Bronchial epithelial cell (primary cell): ENCODE results near the gene MYH6. TPM values are rescaled to one million over a fixed set of nuclear protein-coding genes. Genes with fewer than 3 reads are reported as not detected.

Experiments
- DNase-seq: peaks from one replicate; pipeline ENCODE4 v3.0.0-alpha.2; 2010; ENCODE audit warnings: low read depth
- FAIRE-seq: peaks from 2 replicates; lab custom pipeline; 2011; peaks lifted over from hg19 to GRCh38; lab: Jason Lieb, UNC
- H3K27me3 ChIP-seq: 2 replicates; pipeline ENCODE4 v1.5.1; 2011; ENCODE audit warnings: low read length; ENCODE audit not compliant: control insufficient read depth, insufficient read depth
- H3K36me3 ChIP-seq: 2 replicates; pipeline ENCODE4 v1.5.1; 2011; ENCODE audit warnings: low read length; ENCODE audit not compliant: control insufficient read depth, insufficient read depth
- H3K4me3 ChIP-seq: 2 replicates; pipeline ENCODE4 v1.5.1; 2011; ENCODE audit warnings: mild to moderate bottlenecking, low read depth, low read length, control low read depth
- total RNA-seq: library from RNA; depleted of rRNA; stranded (reverse); fragments of >200 nt; gene quantifications from 2 replicates; pipeline ENCODE4 v1.2.1, GENCODE V29; 2014
- TF ChIP-seq, protein P1 (sequence below): IDR thresholded peaks from 2 replicates; pipeline ENCODE4 v1.5.1; 2011; ENCODE audit warnings: mild to moderate bottlenecking, moderate library complexity, low read length, control low read depth, inconsistent platforms; ENCODE audit not compliant: insufficient read depth, severe bottlenecking

The MYH6 gene
- total RNA-seq, 1 donor from 2014 or later = not detected

DNA sequence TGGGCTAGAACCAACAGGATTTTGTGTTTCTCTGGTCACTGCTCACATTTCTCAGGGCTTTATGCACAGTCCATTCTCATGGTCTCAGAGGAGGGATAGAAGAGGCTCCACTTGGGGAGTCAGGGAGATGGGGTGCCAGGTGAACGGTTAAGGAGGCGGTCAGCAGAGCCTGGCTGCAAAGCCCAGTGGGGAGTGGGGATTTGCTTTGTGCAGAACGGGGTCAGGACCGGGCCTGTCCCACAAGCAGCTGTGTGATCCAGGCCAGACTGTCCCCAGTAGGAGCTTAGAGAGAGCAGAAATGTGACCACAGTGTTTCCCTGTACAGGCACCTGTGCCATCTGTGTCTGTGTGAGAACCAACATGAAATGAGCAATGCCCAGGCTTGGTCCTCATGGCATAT lies 27.1 kb downstream of the MYH6 start:
- H3K4me3 ChIP-seq = no peak overlapping the region
- TF ChIP-seq, protein P1, sequence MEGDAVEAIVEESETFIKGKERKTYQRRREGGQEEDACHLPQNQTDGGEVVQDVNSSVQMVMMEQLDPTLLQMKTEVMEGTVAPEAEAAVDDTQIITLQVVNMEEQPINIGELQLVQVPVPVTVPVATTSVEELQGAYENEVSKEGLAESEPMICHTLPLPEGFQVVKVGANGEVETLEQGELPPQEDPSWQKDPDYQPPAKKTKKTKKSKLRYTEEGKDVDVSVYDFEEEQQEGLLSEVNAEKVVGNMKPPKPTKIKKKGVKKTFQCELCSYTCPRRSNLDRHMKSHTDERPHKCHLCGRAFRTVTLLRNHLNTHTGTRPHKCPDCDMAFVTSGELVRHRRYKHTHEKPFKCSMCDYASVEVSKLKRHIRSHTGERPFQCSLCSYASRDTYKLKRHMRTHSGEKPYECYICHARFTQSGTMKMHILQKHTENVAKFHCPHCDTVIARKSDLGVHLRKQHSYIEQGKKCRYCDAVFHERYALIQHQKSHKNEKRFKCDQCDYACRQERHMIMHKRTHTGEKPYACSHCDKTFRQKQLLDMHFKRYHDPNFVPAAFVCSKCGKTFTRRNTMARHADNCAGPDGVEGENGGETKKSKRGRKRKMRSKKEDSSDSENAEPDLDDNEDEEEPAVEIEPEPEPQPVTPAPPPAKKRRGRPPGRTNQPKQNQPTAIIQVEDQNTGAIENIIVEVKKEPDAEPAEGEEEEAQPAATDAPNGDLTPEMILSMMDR = no peak
- no peaks in the 10 kb centered on the region for H3K36me3 ChIP-seq
- H3K27me3 ChIP-seq = no peaks in the 10 kb centered on the region
- no peak for DNase-seq
- FAIRE-seq = peak; percentile 40

DNA sequence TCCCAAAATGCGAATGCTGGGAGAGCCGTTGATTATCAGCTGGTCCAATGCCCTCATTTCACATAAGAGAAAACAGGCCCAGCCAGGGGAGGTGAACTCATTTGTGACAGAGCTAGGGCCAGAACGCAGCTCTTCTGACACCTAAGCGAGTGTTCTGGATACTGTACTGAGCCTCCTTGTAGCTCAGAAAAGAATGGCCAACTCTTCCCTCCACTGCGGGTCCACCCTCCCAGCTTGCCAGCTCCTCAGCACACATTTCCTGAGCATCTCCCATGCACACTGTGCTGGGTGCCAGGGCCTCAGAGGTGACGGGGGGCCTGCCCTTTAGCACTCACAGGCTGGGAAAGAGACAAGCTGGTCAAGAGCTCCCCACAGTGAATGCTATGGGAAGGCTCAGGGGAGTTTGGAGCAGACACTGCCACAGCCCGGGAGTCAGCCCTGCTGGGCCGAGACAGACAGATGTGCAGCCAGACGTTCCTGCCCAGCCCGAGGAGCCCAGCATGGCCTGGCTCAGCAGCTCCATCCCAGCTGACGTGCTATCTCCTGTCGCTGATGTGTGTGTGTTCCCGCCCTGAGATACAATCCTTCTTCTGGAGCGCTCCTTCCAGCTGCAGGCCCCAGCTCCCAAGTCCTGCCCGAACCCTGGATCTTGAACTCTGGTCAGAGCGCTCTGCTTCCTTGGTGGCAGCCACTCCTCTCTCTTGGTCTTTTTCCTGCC lies 27.7 kb downstream of the MYH6 start:
- FAIRE-seq = no peak
- TF ChIP-seq, protein P1 = no peak
- DNase-seq = no peak
- Histone ChIP-seq H3K27me3 (no peaks in the 10 kb centered on the region), H3K36me3 (no peaks in the 10 kb centered on the region), H3K4me3 (no peak overlapping the region)

DNA sequence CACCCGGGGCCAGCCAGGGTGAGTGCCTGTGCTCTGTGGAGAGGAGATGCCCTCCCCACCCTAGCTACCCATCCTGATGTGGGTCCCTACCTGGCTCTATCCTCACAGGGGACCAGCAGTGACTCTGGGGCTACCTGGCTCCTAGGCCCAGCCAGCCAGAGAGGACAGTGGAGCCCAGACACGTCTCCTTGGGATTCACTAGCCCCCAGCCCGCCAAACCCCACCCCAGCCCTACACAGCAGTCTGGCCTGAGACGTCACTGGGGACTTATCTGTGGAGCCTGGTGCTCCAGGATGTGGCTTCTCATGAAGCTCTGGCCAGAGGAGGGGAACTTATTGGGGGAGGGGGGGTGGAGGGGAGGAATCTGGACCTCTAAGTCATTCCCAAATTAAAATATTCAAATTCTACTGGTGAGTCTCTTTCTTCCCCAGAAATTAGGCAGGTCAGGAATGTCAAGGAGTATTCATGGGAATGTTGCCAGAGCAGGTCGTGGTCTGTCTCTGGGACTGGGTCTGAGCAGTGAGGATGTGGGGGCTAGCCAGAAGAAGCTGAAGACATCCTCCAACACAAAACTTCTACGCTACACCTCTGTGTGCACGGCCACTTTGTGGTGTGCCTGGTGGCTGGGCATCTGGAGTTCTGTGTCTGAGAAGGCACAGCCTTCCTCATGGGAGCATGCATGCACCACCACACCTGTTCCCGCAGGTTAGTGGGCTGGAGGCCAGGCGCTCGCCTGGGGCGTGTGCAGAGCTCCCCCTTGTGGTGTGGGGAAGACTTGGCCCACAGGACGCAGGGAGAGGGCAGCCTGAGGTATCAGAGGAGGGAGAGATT lies 28.5 kb downstream of the MYH6 start:
- FAIRE-seq = peak; percentile 87
- H3K27me3 ChIP-seq = no peaks in the 10 kb centered on the region
- no peak overlapping the region for H3K4me3 ChIP-seq
- no peaks in the 10 kb centered on the region for H3K36me3 ChIP-seq
- DNase-seq = peak; percentile 58
- TF ChIP-seq, protein P1 = peak; percentile 98

DNA sequence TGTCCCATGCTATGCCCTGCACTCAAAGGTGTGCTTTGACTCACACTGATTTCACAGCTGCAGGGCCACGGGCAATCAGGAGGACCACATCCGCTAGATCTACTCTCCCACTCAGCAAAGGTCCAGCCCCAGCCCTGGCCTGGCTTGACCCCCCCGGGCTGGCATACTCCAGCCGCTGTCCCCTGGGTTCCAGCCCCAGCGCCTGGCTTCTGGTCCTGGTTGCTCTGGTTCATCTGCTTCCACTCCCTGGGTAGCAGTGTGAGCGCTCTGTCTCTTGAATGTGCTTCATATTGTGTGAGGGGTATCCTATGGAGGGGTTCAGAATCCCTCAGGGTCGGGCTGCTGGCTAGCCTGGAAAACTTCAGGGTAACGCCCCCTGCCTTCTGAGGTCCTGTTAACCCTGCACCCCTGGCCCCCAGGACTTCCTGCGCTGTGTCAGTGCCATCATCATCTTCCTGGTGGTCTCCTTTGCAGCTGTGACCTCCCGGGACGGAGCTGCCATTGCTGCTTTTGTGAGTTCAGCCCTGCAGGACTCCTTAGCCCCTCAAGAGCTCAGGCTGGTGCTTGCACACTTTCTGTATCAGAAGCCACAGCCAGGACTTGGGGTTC lies 29.4 kb downstream of the MYH6 start:
- H3K4me3 ChIP-seq = no peak overlapping the region
- H3K36me3 ChIP-seq = no peaks in the 10 kb centered on the region
- no peak for DNase-seq
- no peak for FAIRE-seq
- H3K27me3 ChIP-seq = no peaks in the 10 kb centered on the region
- TF ChIP-seq, protein P1 = no peak

DNA sequence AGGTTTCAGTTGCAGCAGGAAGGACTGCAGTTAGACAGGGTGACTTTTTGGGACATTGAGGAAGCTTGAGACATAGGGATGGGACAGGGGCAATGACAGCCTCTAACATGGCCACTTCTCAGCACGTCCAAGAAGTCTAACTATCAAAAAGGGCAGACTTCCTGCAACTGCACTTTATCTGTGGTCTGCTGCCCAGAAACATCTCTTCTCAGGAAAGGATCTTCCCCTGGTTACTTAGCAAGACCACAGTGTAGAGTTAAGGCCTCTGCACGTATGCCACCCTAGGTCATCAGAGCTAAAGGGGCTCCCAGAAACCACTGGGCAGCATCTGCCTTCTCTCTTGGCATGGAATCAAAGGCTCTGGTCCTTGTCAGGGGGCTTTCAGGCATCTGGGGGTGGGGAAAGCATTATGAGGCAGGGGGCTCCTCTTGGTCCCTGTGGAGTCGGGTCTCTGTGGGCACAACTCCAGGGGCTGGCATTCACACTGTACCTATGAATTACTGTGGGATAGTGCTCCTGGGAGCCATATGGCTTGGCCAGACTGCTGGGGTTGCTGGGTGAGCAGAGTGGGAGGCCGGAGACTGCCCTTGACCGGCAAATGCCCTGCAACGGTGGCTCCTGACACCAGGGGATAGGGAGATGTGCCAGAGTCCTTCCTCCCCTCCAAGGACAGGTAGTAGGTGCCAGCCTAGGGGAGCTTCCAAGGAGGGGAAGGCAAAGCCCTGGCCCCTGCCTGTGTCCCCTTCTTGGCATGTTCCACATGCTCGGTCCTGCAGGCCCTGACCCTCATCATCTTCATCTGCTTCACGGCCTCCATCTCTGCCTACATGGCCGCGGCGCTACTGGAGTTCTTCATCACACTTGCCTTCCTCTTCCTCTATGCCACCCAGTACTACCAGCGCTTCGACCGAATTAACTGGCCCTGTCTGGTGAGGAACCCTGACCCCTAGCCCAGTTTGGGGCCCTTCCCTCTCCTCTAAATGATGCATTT lies 30.2 kb downstream of the MYH6 start:
- Histone ChIP-seq H3K36me3 (no peaks in the 10 kb centered on the region), H3K27me3 (no peaks in the 10 kb centered on the region), H3K4me3 (no peak overlapping the region)
- FAIRE-seq (no peak), DNase-seq (no peak)
- TF ChIP-seq, protein P1 = no peak
